GM21423 (cell line): ENCODE data around the gene CORO1C.
"Not testable (repeated sequence)": the region's sequence is repeated elsewhere in the genome, so short reads cannot be mapped to it uniquely, and the experiment has no call there.

ENCODE experiments used
- ATAC-seq: cut with Tn5 transposase; IDR thresholded peaks from one replicate; pipeline ENCODE4 v1.9.1; 2021; ENCODE audit warnings: mild to moderate bottlenecking, moderate library complexity; ENCODE audit not compliant: unreplicated experiment

Gene CORO1C

GRCh38 chr12:108755481-108755880, 24.2 kb upstream of the CORO1C start:
- ATAC-seq = no peak

GRCh38 chr12:108753976-108754375, 22.7 kb upstream of the CORO1C start:
- ATAC-seq = no peak

GRCh38 chr12:108752387-108752786, 21.1 kb upstream of the CORO1C start:
- ATAC-seq = no peak

GRCh38 chr12:108751821-108752220, 20.5 kb upstream of the CORO1C start:
- ATAC-seq = no peak

GRCh38 chr12:108751003-108751402, 19.7 kb upstream of the CORO1C start:
- ATAC-seq = not testable (repeated sequence)

- no peak for ATAC-seq
Measured at GRCh38 chr12:108750526-108750925, 19.2 kb upstream of the CORO1C start.

- no peak for ATAC-seq
Measured at GRCh38 chr12:108747563-108747962, 16.2 kb upstream of the CORO1C start.

GRCh38 chr12:108745641-108746040, 14.3 kb upstream of the CORO1C start:
- ATAC-seq = no peak

GRCh38 chr12:108744021-108744897, 12.9 kb upstream of the CORO1C start:
- ATAC-seq = no peak

- ATAC-seq = no peak
Measured at GRCh38 chr12:108738170-108738569, 6.9 kb upstream of the CORO1C start.

- no peak for ATAC-seq
Measured at GRCh38 chr12:108735855-108736254, 4.5 kb upstream of the CORO1C start.

- no peak for ATAC-seq
Measured at GRCh38 chr12:108734200-108734906, 3.0 kb upstream of the CORO1C start.

- not testable (repeated sequence) for ATAC-seq
Measured at GRCh38 chr12:108733230-108733531, 1.9 kb upstream of the CORO1C start.

GRCh38 chr12:108732489-108733229, 1.3 kb upstream of the CORO1C start:
- ATAC-seq = no peak

- peak; percentile 44 for ATAC-seq
Measured at GRCh38 chr12:108731866-108732461, 646 bp upstream of the CORO1C start.

- no peak for ATAC-seq
Measured at GRCh38 chr12:108730365-108731104, 783 bp downstream of the CORO1C start.

- no peak for ATAC-seq
Measured at GRCh38 chr12:108729612-108730364, 1.5 kb downstream of the CORO1C start.

GRCh38 chr12:108728820-108729611, 2.3 kb downstream of the CORO1C start:
- ATAC-seq = no peak
